ENCODE measurements around the gene EPHA10. TPM values are rescaled to one million over a fixed set of nuclear protein-coding genes. Genes with fewer than 3 reads are reported as not detected.
"Not testable (repeated sequence)": the region's sequence is repeated elsewhere in the genome, so short reads cannot be mapped to it uniquely, and the experiment has no call there.

The EPHA10 gene
- total RNA-seq, 1 experiment from 2014 or later = 1.3 TPM

- DNase-seq (ENCODE audit: low spot score); H3K9me3 Mint-ChIP-seq; POLR2A ChIA-PET; CTCF ChIA-PET; ATAC-seq; H3K27me3 Mint-ChIP-seq (ENCODE audit: low read depth); H3K27ac Mint-ChIP-seq; H3K4me3 Mint-ChIP-seq: not testable (repeated sequence)
- Mint-ChIP-seq H3K36me3 (peaks cover 43% of the 10 kb centered on the region), H3K4me1 (peaks cover 16% of the 10 kb centered on the region)
- peak; percentile 80 for TF ChIP-seq ZNF121 (CRISPR knock-in tag; IDR thresholded peaks at IDR 0.05)
Observed at GRCh38 chr1:37687764-37688163, 77.2 kb downstream of the EPHA10 start.

- CTCF ChIA-PET = interaction anchor here (1.0 to 8.4 kb wide), 3 partner anchors 82 to 199 kb away, joined by 3 to 87 read pairs (median 3); no protein-coding TSS in a partner anchor
- Mint-ChIP-seq H3K9me3 (no peaks in the 10 kb centered on the region), H3K27me3 (ENCODE audit: low read depth) (no peaks in the 10 kb centered on the region; the same call in 1 of the 2 replicates), H3K36me3 (peaks cover 49% of the 10 kb centered on the region), H3K4me3 (no peak overlapping the region), H3K4me1 (peaks cover 9% of the 10 kb centered on the region), H3K27ac (no peak overlapping the region; the same call in 1 of the 2 replicates)
- POLR2A ChIA-PET = interaction anchor here (0.7 kb wide), 1 partner anchor 237 kb away, joined by 4 read pairs; no protein-coding TSS in a partner anchor
- no peak for ATAC-seq
- TF ChIP-seq ZSCAN18 (CRISPR knock-in tag; IDR thresholded peaks at IDR 0.05) (no peak), NR3C1 (CRISPR knock-in tag; conservative IDR thresholded peaks at IDR 0.05; ENCODE audit: low read depth) (no peak), ZNF121 (CRISPR knock-in tag; IDR thresholded peaks at IDR 0.05) (no peak), ZNF512 (CRISPR knock-in tag; IDR thresholded peaks at IDR 0.05; ENCODE audit: borderline replicate concordance) (no peak), ZMAT4 (CRISPR knock-in tag; IDR thresholded peaks at IDR 0.05) (no peak), IRF1 (CRISPR knock-in tag; IDR thresholded peaks at IDR 0.05) (no peak), RORB (CRISPR knock-in tag; IDR thresholded peaks at IDR 0.05) (no peak), JAZF1 (CRISPR knock-in tag; IDR thresholded peaks at IDR 0.05) (no peak), ATF1 (CRISPR knock-in tag; IDR thresholded peaks at IDR 0.05) (no peak), NFATC4 (CRISPR knock-in tag; IDR thresholded peaks at IDR 0.05) (no peak), ZBTB21 (CRISPR knock-in tag; IDR thresholded peaks at IDR 0.05; ENCODE audit: borderline replicate concordance) (no peak), ESRRA (CRISPR knock-in tag; IDR thresholded peaks at IDR 0.05; ENCODE audit: borderline replicate concordance) (no peak), GABPB1 (CRISPR knock-in tag; IDR thresholded peaks at IDR 0.05) (no peak), SOX15 (CRISPR knock-in tag; IDR thresholded peaks at IDR 0.05) (no peak), JUN (CRISPR knock-in tag; IDR thresholded peaks at IDR 0.05) (no peak), MLX (CRISPR knock-in tag; IDR thresholded peaks at IDR 0.05) (no peak), MAX (CRISPR knock-in tag; IDR thresholded peaks at IDR 0.05) (no peak), AFF4 (CRISPR knock-in tag; IDR thresholded peaks at IDR 0.05; ENCODE audit: borderline replicate concordance) (no peak)
- DNase-seq (ENCODE audit: low spot score) = no peak
Observed at GRCh38 chr1:37685722-37686121, 79.2 kb downstream of the EPHA10 start.

GRCh38 chr1:37684182-37684581 is 80.7 kb downstream of the EPHA10 start:
- peaks cover 49% of the 10 kb centered on the region for H3K36me3 Mint-ChIP-seq
- H3K27me3 Mint-ChIP-seq (ENCODE audit: low read depth); H3K4me3 Mint-ChIP-seq; H3K9me3 Mint-ChIP-seq; H3K27ac Mint-ChIP-seq; H3K4me1 Mint-ChIP-seq; POLR2A ChIA-PET; DNase-seq (ENCODE audit: low spot score); ATAC-seq: not testable (repeated sequence)
- CTCF ChIA-PET = interaction anchor here (8.4 kb wide), 1 partner anchor 80 kb away, joined by 87 read pairs; no protein-coding TSS in a partner anchor

All from WTC11 (cell line).